Measurements from ENCODE around the gene AGBL4.

DNA sequence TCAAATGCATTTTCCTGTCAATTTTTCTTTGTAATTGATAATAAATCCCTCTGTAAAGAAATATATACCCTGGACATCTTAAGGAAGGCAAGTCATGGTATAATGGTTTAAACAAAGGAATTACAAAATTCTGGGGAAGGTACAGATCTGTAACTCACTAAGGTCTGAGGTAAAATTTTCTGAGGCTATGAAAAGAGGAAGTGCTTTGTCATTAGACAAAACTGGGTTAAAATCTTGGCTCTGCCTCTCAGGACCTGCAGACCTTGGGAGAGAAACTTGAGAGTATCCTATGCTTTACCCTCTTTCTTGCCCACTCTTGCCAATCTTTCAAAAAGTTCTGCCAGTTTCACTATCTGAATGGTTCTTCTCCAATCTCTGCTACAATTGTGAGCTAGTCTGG is 1220.3 kb downstream of the AGBL4 start:
- no peak for TF ChIP-seq ETV6 (CRISPR knock-in tag; conservative IDR thresholded peaks at IDR 0.05)
- no peak for TF ChIP-seq FOSL1 (CRISPR knock-in tag; IDR thresholded peaks at IDR 0.05; ENCODE audit: borderline replicate concordance)
- TF ChIP-seq, protein P1, sequence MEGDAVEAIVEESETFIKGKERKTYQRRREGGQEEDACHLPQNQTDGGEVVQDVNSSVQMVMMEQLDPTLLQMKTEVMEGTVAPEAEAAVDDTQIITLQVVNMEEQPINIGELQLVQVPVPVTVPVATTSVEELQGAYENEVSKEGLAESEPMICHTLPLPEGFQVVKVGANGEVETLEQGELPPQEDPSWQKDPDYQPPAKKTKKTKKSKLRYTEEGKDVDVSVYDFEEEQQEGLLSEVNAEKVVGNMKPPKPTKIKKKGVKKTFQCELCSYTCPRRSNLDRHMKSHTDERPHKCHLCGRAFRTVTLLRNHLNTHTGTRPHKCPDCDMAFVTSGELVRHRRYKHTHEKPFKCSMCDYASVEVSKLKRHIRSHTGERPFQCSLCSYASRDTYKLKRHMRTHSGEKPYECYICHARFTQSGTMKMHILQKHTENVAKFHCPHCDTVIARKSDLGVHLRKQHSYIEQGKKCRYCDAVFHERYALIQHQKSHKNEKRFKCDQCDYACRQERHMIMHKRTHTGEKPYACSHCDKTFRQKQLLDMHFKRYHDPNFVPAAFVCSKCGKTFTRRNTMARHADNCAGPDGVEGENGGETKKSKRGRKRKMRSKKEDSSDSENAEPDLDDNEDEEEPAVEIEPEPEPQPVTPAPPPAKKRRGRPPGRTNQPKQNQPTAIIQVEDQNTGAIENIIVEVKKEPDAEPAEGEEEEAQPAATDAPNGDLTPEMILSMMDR (CRISPR knock-in tag; IDR thresholded peaks at IDR 0.05): no peak
- TF ChIP-seq, protein P2, sequence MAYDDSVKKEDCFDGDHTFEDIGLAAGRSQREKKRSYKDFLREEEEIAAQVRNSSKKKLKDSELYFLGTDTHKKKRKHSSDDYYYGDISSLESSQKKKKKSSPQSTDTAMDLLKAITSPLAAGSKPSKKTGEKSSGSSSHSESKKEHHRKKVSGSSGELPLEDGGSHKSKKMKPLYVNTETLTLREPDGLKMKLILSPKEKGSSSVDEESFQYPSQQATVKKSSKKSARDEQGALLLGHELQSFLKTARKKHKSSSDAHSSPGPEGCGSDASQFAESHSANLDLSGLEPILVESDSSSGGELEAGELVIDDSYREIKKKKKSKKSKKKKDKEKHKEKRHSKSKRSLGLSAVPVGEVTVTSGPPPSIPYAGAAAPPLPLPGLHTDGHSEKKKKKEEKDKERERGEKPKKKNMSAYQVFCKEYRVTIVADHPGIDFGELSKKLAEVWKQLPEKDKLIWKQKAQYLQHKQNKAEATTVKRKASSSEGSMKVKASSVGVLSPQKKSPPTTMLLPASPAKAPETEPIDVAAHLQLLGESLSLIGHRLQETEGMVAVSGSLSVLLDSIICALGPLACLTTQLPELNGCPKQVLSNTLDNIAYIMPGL (CRISPR knock-in tag; IDR thresholded peaks at IDR 0.05; ENCODE audit: borderline replicate concordance in 1 of 2, low read depth in 1 of 2): no peak
- TF ChIP-seq, protein P3, sequence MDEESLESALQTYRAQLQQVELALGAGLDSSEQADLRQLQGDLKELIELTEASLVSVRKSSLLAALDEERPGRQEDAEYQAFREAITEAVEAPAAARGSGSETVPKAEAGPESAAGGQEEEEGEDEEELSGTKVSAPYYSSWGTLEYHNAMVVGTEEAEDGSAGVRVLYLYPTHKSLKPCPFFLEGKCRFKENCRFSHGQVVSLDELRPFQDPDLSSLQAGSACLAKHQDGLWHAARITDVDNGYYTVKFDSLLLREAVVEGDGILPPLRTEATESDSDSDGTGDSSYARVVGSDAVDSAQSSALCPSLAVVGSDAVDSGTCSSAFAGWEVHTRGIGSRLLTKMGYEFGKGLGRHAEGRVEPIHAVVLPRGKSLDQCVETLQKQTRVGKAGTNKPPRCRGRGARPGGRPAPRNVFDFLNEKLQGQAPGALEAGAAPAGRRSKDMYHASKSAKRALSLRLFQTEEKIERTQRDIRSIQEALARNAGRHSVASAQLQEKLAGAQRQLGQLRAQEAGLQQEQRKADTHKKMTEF (CRISPR knock-in tag; IDR thresholded peaks at IDR 0.05): no peak
- TF ChIP-seq SP2 (CRISPR knock-in tag; IDR thresholded peaks at IDR 0.05): no peak
- no peak for TF ChIP-seq GABPB1 (CRISPR knock-in tag; IDR thresholded peaks at IDR 0.05)
- TF ChIP-seq, protein P4, sequence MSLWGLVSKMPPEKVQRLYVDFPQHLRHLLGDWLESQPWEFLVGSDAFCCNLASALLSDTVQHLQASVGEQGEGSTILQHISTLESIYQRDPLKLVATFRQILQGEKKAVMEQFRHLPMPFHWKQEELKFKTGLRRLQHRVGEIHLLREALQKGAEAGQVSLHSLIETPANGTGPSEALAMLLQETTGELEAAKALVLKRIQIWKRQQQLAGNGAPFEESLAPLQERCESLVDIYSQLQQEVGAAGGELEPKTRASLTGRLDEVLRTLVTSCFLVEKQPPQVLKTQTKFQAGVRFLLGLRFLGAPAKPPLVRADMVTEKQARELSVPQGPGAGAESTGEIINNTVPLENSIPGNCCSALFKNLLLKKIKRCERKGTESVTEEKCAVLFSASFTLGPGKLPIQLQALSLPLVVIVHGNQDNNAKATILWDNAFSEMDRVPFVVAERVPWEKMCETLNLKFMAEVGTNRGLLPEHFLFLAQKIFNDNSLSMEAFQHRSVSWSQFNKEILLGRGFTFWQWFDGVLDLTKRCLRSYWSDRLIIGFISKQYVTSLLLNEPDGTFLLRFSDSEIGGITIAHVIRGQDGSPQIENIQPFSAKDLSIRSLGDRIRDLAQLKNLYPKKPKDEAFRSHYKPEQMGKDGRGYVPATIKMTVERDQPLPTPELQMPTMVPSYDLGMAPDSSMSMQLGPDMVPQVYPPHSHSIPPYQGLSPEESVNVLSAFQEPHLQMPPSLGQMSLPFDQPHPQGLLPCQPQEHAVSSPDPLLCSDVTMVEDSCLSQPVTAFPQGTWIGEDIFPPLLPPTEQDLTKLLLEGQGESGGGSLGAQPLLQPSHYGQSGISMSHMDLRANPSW (CRISPR knock-in tag; IDR thresholded peaks at IDR 0.05; ENCODE audit: borderline replicate concordance): no peak
- no peak for TF ChIP-seq ELF4 (CRISPR knock-in tag; IDR thresholded peaks at IDR 0.05; ENCODE audit: borderline replicate concordance)
- TF ChIP-seq, protein P5, sequence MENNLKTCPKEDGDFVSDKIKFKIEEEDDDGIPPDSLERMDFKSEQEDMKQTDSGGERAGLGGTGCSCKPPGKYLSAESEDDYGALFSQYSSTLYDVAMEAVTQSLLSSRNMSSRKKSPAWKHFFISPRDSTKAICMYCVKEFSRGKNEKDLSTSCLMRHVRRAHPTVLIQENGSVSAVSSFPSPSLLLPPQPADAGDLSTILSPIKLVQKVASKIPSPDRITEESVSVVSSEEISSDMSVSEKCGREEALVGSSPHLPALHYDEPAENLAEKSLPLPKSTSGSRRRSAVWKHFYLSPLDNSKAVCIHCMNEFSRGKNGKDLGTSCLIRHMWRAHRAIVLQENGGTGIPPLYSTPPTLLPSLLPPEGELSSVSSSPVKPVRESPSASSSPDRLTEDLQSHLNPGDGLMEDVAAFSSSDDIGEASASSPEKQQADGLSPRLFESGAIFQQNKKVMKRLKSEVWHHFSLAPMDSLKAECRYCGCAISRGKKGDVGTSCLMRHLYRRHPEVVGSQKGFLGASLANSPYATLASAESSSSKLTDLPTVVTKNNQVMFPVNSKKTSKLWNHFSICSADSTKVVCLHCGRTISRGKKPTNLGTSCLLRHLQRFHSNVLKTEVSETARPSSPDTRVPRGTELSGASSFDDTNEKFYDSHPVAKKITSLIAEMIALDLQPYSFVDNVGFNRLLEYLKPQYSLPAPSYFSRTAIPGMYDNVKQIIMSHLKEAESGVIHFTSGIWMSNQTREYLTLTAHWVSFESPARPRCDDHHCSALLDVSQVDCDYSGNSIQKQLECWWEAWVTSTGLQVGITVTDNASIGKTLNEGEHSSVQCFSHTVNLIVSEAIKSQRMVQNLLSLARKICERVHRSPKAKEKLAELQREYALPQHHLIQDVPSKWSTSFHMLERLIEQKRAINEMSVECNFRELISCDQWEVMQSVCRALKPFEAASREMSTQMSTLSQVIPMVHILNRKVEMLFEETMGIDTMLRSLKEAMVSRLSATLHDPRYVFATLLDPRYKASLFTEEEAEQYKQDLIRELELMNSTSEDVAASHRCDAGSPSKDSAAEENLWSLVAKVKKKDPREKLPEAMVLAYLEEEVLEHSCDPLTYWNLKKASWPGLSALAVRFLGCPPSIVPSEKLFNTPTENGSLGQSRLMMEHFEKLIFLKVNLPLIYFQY (CRISPR knock-in tag; IDR thresholded peaks at IDR 0.05; ENCODE audit: borderline replicate concordance): no peak
